ENCODE results near the gene MBNL1.
"Not testable (repeated sequence)": the region's sequence is repeated elsewhere in the genome, so short reads cannot be mapped to it uniquely, and the experiment has no call there.

DNA sequence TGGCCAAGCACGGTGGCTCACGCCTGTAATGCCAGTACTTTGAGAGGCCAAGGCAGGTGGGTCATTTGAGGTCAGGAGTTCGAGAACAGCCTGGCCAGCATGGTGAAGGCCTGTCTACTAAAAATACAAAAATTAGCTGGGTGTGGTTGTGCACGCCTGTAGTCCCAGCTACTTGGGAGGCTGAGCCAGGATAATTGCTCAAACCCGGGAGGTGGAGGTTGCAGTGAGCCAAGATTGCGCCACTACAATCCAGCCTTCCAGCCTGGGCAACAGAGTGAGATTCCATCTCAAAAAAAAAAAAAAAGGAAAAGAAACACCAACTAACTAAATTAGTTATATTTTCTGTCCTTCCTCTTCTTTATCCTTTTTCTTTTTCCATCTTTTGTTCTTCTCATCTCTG, 68.6 kb downstream of the MBNL1 start:
- not testable (repeated sequence) for TF ChIP-seq TAF1, POLR2A, POLR2AphosphoS5, SPI1 (IDR thresholded peaks at IDR 0.05; ENCODE audit: low read depth, low read length)

All from GM12891 (cell line).